Left ventricle myocardium superior (tissue), 1 donor: ENCODE data around the gene RXRG. TPM values are rescaled to one million over a fixed set of nuclear protein-coding genes. Genes with fewer than 3 reads are reported as not detected.

Experiments used
- ATAC-seq: fragments of 200-7000 bp; cut with Tn5 transposase; one replicate; pipeline ENCODE4 v1.9.1; 2020; ENCODE audit warnings: mild to moderate bottlenecking, moderate library complexity
- DNase-seq: peaks from one replicate; pipeline ENCODE4 v3.0.0-alpha.2; 2020
- intact Hi-C: fragments of 100-400 bp; cut with micrococcal nuclease; formaldehyde crosslinking; loops from one replicate; pipeline ENCODE4 v1.11.0; 2022
- total RNA-seq: library from RNA; stranded (reverse); fragmentation: NEBNext Ultra II Directional; extraction: Animal tissue kit (Norgen Biotek cat#: 25700); gene quantifications from one replicate; pipeline ENCODE4 v1.2.1, GENCODE V29; 2021
- donor health status: DM: no; HTN: yes; CAD: no; lungs with severe emphysema.

RXRG gene
- total RNA-seq, 1 donor from 2014 or later, result 2.2 TPM

GRCh38 chr1:165420655-165421054, 24.3 kb downstream of the RXRG start:
- ATAC-seq (no peak), DNase-seq (no peak)
- intact Hi-C loops, result no loop called here

GRCh38 chr1:165419839-165420238, 25.1 kb downstream of the RXRG start:
- ATAC-seq (no peak), DNase-seq (no peak)
- intact Hi-C loops, result no loop called here

- ATAC-seq, result no peak
- no peak for DNase-seq
- intact Hi-C loops, result no loop called here
Observed at GRCh38 chr1:165418195-165418594, 26.7 kb downstream of the RXRG start.

- ATAC-seq (peak; percentile 96), DNase-seq (peak; percentile 77)
- intact Hi-C loops, result no loop called here
Observed at GRCh38 chr1:165416876-165417275, 28.1 kb downstream of the RXRG start.

GRCh38 chr1:165415068-165415467, 29.9 kb downstream of the RXRG start:
- intact Hi-C loops, result no loop called here
- DNase-seq (no peak), ATAC-seq (no peak)

- DNase-seq (no peak), ATAC-seq (no peak)
- intact Hi-C loops, result no loop called here
Observed at GRCh38 chr1:165414620-165415019, 30.3 kb downstream of the RXRG start.

- intact Hi-C loops, result no loop called here
- DNase-seq (no peak), ATAC-seq (no peak)
Observed at GRCh38 chr1:165411396-165411795, 33.5 kb downstream of the RXRG start.

- DNase-seq (no peak), ATAC-seq (peak; percentile 96)
- intact Hi-C loops, result no loop called here
Observed at GRCh38 chr1:165409657-165410358, 35.1 kb downstream of the RXRG start.

GRCh38 chr1:165408518-165408917, 36.4 kb downstream of the RXRG start:
- ATAC-seq (peak; percentile 58), DNase-seq (no peak)
- intact Hi-C loops, result no loop called here

- no peak for DNase-seq
- intact Hi-C loops, result no loop called here
- no peak for ATAC-seq
Observed at GRCh38 chr1:165407398-165407797, 37.5 kb downstream of the RXRG start.

- intact Hi-C loops, result loop anchor here (5.0 kb wide), 1 partner anchor 188 kb away; no protein-coding TSS in a partner anchor
- no peak for DNase-seq
- peak; percentile 68 for ATAC-seq
Observed at GRCh38 chr1:165403835-165404482, 41.0 kb downstream of the RXRG start.

- DNase-seq (no peak), ATAC-seq (no peak)
- intact Hi-C loops, result loop anchor here (5.0 kb wide), 1 partner anchor 190 kb away; no protein-coding TSS in a partner anchor
Observed at GRCh38 chr1:165402517-165403111, 42.3 kb downstream of the RXRG start.

- ATAC-seq (peak; percentile 81), DNase-seq (peak; percentile 51)
- intact Hi-C loops, result loop anchor here (10.0 kb wide), 1 partner anchor 517 kb away; no protein-coding TSS in a partner anchor
Observed at GRCh38 chr1:165397944-165398343, 47.0 kb downstream of the RXRG start.

- intact Hi-C loops, result loop anchor here (10.0 kb wide), 1 partner anchor 519 kb away; no protein-coding TSS in a partner anchor
- ATAC-seq (no peak), DNase-seq (no peak)
Observed at GRCh38 chr1:165395901-165396300, 49.0 kb downstream of the RXRG start.

GRCh38 chr1:165395478-165395877, 49.4 kb downstream of the RXRG start:
- DNase-seq, result no peak
- intact Hi-C loops, result loop anchor here (10.0 kb wide), 1 partner anchor 519 kb away; no protein-coding TSS in a partner anchor
- no peak for ATAC-seq

GRCh38 chr1:165392634-165393571, 52.0 kb downstream of the RXRG start:
- ATAC-seq, result peak; percentile 96
- DNase-seq, result peak; percentile 88

GRCh38 chr1:165389609-165390008, 55.3 kb downstream of the RXRG start:
- ATAC-seq (no peak), DNase-seq (no peak)
- intact Hi-C loops, result loop anchor here (10.0 kb wide), 1 partner anchor 525 kb away; no protein-coding TSS in a partner anchor

More at GRCh38 chr1:165392634-165393571, 52.0 kb downstream of the RXRG start:
- intact Hi-C loops, result loop anchor here (10.0 kb wide), 1 partner anchor 522 kb away; no protein-coding TSS in a partner anchor

- intact Hi-C loops, result no loop called here
- no peak for ATAC-seq
- no peak for DNase-seq
Observed at GRCh38 chr1:165387961-165388360, 57.0 kb downstream of the RXRG start.

- ATAC-seq (no peak), DNase-seq (no peak)
- intact Hi-C loops, result no loop called here
Observed at GRCh38 chr1:165387505-165387904, 57.4 kb downstream of the RXRG start.
